Hepatocyte (in vitro differentiated cells): Measurements from ENCODE around the gene HYAL3.

ENCODE experiments used
- EZH2 ChIP-seq: fragments of 200-600 bp; sonication (generic); IDR thresholded peaks from 2 replicates; pipeline ENCODE4 v1.6.1; 2016; ENCODE audit warnings: antibody characterized with exemption, mild to moderate bottlenecking, borderline replicate concordance
- TF ChIP-seq, protein P1 (sequence below): fragments of 200-600 bp; sonication (generic); IDR thresholded peaks from 2 replicates; pipeline ENCODE4 v1.5.1; 2016; ENCODE audit warnings: antibody characterized with exemption, mild to moderate bottlenecking; ENCODE audit not compliant: poor library complexity

DNA sequence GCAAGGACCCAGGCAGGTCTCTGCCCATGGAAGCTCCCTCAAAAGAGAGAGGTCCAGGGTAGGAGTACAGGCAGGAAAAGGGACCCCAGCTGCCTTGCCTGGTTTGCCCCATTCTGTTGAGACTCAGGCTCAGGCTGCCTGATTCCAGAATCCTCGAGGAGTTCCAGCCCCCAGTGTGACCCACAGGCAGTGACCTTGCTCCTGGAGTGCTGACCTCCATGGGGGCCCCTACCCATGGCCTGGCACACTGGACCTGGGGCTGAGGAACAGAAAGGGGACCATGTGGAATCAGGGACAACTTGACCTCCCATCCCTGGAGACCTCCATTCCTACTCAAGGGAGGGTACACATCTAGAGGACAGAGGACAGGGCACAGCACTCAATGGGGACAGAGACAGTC lies 33.6 kb downstream of the HYAL3 start:
- TF ChIP-seq, protein P1, sequence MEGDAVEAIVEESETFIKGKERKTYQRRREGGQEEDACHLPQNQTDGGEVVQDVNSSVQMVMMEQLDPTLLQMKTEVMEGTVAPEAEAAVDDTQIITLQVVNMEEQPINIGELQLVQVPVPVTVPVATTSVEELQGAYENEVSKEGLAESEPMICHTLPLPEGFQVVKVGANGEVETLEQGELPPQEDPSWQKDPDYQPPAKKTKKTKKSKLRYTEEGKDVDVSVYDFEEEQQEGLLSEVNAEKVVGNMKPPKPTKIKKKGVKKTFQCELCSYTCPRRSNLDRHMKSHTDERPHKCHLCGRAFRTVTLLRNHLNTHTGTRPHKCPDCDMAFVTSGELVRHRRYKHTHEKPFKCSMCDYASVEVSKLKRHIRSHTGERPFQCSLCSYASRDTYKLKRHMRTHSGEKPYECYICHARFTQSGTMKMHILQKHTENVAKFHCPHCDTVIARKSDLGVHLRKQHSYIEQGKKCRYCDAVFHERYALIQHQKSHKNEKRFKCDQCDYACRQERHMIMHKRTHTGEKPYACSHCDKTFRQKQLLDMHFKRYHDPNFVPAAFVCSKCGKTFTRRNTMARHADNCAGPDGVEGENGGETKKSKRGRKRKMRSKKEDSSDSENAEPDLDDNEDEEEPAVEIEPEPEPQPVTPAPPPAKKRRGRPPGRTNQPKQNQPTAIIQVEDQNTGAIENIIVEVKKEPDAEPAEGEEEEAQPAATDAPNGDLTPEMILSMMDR = no peak
- TF ChIP-seq EZH2 = no peak
